Fibroblast of skin of right quadriceps (primary cell): Measurements from ENCODE around the gene MFSD12.
"Not testable (repeated sequence)": the region's sequence is repeated elsewhere in the genome, so short reads cannot be mapped to it uniquely, and the experiment has no call there.

ENCODE experiments used
- DNase-seq: peaks from one replicate; pipeline ENCODE4 v3.0.0-alpha.2; 2013

The MFSD12 gene

GRCh38 chr19:3536429-3537100 is 20.8 kb downstream of the MFSD12 start:
- no peak for DNase-seq

- no peak for DNase-seq
These were observed 21.4 kb downstream of the MFSD12 start for GRCh38 chr19:3535981-3536380.

DNA sequence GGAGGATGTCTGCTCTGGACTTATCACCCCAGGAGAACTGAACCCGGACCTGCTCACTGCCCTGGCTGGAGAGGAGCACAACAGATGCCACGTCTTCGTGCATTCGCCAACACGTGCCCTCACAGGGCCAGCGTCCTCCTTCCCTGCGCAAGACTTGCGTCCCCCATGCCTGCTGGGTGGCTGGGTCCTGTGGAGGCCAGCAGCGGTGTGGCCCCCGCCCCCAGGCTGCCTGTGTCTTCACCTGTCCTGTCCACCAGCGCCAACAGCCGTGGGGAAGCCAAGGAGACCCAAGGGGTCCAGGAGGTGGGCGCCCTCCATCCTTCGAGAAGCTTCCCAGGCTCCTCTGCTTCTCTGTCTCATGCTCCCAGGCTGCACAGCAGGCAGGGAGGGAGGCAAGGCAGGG is 21.8 kb downstream of the MFSD12 start:
- no peak for DNase-seq

DNA sequence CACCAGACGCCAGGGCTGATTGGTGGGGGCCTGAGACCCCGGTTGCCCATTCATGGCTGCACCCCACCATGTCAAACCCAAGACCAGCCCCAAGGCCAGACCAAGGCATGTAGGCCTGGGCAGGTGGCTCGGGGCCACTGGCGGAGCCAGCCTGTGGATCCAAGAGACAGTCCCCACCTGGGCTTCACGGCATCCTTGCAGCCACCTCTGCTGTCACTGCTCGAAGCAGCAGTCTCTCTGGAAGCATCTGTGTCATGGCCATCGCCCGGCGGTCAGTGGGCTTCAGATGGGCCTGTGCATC is 22.2 kb downstream of the MFSD12 start:
- no peak for DNase-seq

DNA sequence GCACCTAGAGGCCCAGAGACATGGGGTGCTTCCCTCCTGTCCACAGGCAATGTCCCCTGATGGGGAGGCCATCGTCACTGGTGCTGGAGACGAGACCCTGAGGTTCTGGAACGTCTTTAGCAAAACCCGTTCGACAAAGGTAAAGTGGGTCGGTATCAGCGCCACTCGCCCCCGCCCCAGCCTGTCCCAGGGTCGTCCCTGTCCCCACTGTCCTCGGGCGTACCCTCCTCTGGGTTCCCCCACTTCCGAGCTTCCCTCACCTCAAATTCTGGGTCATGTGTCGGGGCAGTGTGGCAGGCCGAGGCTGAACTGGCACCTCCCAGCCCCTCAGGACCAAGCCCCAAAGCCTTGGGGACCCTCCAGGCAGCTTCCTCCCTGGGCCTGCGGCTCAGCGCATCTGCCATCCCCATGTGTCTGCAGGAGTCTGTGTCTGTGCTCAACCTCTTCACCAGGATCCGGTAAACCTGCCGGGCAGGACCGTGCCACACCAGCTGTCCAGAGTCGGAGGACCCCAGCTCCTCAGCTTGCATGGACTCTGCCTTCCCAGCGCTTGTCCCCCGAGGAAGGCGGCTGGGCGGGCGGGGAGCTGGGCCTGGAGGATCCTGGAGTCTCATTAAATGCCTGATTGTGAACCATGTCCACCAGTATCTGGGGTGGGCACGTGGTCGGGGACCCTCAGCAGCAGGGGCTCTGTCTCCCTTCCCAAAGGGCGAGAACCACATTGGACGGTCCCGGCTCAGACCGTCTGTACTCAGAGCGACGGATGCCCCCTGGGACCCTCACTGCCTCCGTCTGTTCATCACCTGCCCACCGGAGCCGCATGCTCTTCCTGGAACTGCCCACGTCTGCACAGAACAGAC is 22.8 kb downstream of the MFSD12 start:
- no peak for DNase-seq

- no peak for DNase-seq
These were observed 23.7 kb downstream of the MFSD12 start for GRCh38 chr19:3533563-3534216.

GRCh38 chr19:3533033-3533432 is 24.4 kb downstream of the MFSD12 start:
- DNase-seq: no peak

DNA sequence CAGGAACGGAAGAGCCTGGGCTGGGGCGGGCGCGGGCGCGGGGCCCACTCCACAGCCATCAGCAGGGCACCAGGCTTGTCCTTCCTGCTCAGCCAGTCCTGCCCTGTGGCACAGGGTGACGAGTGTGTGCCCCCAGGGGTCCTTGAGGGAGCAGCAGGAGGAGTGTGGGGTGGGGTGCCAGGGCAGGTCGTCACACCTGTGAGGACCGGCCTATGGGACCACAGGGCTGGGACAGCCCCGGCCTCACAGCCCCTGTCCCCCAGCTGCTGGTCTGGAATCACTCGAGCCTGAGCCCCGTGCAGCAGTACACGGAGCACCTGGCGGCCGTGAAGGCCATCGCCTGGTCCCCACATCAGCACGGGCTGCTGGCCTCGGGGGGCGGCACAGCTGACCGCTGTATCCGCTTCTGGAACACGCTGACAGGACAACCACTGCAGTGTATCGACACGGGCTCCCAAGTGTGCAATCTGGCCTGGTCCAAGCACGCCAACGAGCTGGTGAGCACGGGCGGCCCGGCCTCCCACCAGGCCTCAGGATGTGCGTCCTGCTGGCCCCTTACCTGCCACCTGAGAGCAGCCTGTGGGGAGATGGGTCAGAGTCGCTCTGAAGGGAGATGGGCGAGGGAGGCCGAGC is 25.1 kb downstream of the MFSD12 start:
- DNase-seq: no peak

DNA sequence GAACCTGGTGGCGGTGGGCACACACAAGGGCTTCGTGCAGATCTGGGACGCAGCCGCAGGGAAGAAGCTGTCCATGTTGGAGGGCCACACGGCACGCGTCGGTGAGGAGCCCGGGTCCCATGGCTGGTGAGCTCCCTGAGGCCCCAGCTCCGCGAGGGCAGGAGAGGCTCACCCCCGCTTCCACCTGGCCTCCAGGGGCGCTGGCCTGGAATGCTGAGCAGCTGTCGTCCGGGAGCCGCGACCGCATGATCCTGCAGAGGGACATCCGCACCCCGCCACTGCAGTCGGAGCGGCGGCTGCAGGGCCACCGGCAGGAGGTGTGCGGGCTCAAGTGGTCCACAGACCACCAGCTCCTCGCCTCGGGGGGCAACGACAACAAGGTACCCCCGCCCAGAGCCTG is 25.7 kb downstream of the MFSD12 start:
- DNase-seq: no peak

DNA sequence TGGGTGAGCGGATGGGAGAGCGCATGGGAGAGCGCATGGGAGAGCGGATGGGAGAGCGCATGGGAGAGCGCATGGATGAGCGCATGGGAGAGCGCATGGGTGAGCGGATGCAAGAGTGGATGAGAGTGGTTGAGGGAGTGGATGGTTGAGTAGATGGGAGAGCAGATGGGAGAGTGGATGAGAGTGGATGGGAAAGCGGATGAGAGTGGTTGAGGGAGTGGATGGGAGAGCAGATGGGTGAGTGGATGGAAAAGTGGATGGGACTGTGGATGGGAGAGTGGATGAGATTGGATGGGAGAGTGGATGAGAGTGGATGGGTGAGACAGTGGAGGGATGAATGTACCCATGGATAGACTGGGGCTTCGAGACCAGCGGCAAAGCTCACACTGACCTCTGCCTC is 27.0 kb downstream of the MFSD12 start:
- DNase-seq: no peak

DNA sequence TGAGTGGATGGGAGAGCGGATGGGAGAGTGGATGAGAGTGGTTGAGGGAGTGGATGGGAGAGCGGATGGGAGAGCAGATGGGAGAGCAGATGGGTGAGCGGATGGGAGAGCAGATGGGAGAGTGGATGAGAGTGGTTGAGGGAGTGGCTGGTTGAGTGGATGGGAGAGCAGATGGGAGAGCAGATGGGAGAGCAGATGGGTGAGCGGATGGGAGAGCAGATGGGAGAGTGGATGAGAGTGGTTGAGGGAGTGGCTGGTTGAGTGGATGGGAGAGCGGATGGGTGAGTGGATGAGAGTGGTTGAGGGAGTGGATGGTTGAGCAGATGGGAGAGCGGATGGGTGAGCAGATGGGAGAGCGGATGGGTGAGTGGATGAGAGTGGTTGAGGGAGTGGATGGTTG is 28.1 kb downstream of the MFSD12 start:
- not testable (repeated sequence) for DNase-seq

DNA sequence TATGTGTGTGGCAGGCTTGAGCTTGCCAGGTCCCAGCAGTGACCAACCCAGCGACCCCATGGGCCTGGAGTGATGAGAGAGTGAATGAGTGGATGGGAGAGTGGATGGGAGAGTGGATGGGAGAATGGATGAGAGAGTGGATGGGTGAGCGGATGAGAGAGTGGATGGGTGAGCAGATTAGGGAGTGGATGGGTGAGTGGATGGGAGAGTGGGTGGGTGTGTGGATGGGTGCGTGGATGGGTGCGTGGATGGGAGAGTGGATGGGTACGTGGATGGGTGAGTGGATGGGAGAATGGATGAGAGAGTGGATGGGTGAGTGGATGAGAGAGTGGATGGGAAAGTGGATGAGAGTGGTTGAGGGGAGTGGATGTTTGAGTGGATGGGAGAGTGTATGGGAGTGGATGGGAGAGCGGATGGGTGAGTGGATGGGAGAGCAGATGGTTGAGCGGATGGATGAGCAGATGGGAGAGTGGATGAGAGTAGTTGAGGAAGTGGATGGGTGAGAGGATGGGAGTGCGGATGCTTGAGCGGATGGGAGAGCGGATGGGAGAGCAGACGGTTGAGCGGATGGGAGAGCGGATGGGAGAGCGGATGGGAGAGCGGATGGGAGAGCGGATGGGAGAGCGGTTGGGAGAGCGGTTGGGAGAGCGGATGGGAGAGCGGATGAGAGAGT is 28.7 kb downstream of the MFSD12 start:
- DNase-seq: no peak

- no peak for DNase-seq
These were observed 29.3 kb downstream of the MFSD12 start for GRCh38 chr19:3528080-3528479.

- DNase-seq: no peak
These were observed 30.0 kb downstream of the MFSD12 start for GRCh38 chr19:3527238-3527910.

DNA sequence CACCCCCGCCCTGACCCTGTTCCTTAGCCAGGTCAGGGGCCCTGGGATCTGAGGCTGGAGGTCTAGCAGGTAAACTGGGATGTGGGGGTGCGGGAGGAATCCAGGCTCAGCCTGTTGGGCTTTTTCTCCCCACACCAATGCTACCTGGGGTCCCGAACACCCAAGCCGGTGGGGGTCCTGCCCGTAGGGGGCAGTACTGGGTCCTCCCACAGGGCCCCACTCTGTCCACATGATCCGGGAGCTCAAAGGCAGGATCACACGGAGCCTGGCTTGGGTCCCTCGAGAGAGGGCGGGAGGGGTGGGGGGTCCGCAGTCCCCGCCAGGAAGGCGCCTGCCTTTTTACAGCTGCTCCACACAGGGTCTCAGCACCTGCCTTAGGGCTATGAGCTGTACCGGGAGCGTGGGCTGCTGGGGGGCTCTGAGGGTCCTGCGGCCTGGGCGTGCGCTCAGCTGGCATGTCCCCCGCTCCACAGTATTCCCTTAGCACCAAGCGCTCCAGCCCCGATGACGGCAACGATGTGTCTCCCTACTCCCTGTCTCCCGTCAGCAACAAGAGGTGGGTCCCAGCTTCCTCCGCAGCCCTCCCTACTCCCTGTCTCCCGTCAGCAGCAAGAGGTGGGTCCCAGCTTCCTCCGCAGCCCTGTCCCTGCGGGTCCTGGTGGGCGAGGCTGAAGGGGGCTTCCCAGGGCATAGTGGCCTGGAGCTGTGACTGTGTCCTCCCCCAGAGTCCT is 30.7 kb downstream of the MFSD12 start:
- DNase-seq: no peak

- no peak for DNase-seq
These were observed 32.4 kb downstream of the MFSD12 start for GRCh38 chr19:3524904-3525451.

GRCh38 chr19:3524078-3524842 is 33.1 kb downstream of the MFSD12 start:
- no peak for DNase-seq

GRCh38 chr19:3523361-3524077 is 33.9 kb downstream of the MFSD12 start:
- DNase-seq: no peak

GRCh38 chr19:3522421-3523360 is 34.7 kb downstream of the MFSD12 start:
- DNase-seq: no peak
